ELR (cell line): ENCODE measurements around the gene ABCC4.
"Not testable (repeated sequence)": the region's sequence is repeated elsewhere in the genome, so short reads cannot be mapped to it uniquely, and the experiment has no call there.

Experiments used
- DNase-seq: peaks from one replicate; pipeline ENCODE4 v3.0.0-alpha.2; 2015; ENCODE audit warnings: low read depth

The ABCC4 gene

DNA sequence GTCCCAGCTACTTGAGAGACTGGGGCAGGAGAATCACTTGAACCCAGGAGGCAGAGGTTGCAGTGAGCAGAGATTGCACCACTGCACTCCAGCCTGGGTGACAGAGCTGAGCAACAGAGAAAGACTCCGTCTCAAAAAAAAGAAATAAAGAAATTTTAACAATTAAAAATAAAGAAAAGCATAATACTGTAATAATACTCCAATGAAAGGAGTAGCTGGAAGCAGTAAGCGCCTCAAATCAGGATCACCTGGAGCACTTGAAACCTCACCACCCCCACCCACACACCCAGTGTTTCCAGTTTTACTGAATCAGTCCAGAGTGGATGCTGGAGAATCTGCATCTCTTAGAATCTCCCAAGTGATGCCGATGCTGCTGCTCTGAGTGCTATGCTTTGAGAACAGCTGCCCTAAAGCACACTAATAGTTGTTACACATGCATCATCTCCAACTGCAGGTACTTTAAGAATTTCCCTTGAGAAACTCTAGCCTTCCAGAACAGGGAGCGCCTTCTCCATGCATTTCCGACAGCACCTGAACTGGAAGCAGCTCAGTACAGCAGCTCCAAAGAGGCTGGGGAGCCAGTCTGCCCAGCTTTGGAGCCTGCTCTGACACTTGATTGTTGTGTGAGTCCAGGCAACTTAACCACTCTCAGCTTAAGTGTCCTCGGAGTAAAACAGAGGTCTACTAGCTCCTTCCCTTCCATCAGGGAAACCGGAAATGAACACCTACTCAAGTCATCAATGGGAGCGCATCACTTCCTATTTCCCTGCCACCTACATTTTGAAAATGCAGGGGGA is 2.9 kb downstream of the ABCC4 start:
- DNase-seq: no peak

DNA sequence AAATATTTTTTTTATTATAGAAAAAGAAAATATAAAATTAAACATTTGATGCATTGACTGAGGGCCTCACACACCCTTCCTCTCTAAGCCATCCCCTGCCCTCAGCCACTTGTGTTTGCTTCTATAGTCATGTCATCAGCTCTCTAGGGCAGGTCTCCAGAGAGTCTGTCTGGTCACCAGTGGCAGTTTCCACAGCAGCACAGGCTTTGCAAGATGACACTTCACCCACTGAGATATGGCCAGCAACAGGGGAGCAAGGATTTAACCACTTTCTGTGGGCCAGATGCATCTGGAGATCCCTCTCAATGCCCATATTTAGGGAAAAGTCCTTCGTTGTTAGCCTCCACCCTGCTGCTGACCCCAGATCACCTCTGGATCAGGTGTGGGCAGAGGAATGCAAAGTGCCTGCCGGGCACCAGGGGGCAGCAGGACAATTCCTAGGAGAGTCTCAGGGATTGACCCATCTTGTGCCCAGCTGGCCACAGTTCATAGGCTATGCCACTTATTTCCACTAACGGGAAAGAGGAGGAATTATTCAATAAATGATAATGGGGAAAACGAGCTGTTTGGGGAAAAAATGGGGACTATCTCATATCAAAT is 4.8 kb downstream of the ABCC4 start:
- peak; percentile 56 for DNase-seq

DNA sequence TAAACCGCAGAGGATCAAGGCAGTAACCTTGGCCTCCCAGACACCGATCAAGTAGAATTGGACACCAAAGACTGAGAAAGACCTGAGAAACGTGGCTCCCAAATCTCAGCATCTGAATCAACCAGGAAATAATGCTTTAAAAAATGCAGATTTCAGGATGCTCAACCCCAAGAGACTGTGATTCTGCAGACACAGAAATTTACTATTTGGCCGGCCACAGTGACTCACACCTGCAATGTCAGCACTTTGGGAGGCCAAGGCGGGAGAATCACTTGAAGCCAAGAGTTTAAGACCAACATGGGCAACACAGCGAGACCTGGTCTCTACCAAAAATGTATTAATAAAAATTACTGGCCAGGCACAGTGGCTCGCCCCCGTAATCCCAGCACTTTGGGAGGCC is 6.2 kb downstream of the ABCC4 start:
- no peak for DNase-seq

DNA sequence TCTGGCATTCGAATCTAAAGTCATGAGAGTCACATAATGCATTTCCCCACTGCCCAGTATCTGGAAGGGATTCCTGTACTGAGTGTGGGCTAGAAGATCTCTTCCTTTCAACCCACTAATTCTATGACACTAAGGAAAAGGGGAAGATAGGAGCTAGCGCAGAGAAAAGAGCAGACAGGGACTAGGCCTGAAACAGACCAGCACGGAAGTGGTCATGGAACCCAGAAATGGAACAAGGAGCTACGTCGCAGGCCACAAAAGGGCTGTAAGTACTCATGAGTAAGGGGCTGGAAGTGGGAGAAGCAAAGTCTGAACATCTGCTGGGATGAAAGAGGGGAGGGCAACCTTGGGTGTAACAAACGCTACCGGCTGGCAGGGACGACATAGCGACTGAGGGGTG is 8.6 kb downstream of the ABCC4 start:
- no peak for DNase-seq

DNA sequence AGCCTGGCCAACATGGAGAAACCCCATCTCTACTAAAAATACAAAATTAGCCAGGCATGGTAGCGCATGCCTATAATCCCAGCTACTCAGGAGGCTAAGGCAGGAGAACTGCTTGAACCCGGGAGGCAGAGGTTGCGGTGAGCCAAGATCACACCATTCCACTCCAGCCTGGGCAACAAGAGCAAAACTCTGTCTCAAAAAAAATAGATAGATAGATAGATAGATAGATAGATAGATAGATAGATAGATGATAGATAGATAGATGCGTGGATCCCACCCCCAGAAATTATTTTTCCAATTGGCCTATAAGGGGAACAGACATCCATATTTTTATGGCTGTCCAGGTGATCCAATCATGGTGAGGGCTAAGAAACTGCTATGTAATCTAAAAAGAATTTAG is 11.3 kb downstream of the ABCC4 start:
- DNase-seq: not testable (repeated sequence)

DNA sequence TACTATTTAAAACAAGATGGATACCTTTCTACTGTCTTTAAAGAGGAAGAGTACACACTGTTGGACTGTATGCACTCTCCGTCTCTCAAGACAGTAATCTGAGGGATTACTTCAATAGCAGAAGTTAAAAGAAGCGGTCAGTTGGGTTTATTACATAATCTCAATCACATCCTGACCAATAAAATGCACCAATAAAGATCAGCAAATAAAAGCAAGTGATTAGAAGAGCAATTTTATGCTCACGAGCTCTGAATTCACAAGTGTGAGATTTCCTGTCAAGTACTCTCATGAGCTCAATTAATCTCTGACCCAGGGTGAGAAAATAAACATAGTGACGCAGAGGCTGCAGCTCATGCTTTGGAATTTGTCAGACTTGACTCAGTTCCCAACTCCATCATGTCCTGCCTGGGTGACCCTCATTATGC is 12.2 kb downstream of the ABCC4 start:
- peak; percentile 15 for DNase-seq

DNA sequence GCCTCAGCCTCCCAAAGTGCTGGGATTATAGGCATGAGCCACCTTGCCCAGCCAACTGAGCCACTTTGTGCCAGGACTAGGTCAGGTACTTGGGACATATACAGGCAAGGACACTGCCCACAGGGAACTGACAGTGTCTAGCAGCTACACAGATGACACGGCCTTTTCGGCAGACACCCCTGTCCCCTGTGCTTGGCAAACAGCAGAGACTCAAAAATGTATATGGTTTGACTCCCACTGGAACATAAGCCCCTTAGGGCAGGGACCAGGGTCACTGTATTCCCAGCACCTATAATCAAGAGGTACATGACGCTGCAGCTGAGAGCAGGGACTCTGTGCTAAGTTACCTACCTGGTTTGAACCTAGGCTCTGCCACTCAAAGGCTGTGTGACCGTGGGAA is 16.8 kb downstream of the ABCC4 start:
- no peak for DNase-seq

DNA sequence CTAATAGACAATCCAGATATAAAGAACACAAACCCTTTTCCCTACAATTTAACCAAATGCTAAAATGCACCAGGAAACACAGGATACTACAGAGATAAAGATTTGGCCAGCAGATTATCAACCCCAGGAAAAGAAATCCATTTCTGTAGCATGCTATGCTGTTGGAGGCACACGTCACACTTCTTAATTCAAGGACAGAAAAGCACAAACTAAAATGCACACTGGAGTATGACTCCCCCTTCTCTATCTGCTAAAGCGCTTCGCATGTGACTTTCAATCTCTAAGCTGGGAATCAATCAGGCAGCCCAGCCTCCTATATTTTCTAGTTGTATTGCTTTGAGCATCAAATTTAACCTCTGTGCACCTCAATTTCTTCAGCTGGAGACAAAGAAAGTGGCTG is 22.2 kb downstream of the ABCC4 start:
- no peak for DNase-seq

DNA sequence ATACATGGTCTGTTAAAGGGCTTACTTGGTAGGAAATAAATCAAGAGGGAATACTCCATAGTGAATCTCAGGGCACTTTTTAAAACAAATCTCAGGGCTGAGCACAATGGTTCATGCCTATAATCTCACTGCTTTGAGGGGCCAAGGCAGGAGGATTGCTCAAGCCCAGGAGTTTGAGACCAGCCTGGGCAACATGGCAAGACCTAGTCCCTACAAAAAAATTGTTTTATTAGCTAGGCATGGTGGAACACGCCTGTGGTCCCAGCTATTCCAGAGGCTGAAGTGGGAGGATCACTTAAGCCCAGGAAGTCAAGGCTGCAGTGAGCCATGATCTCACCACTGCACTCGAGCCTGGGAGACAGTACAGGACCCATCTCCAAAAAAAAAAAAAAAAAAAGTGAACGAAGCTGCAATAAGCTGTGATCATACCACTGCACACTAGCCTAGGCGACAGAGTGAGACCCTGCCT is 25.2 kb downstream of the ABCC4 start:
- DNase-seq: no peak

DNA sequence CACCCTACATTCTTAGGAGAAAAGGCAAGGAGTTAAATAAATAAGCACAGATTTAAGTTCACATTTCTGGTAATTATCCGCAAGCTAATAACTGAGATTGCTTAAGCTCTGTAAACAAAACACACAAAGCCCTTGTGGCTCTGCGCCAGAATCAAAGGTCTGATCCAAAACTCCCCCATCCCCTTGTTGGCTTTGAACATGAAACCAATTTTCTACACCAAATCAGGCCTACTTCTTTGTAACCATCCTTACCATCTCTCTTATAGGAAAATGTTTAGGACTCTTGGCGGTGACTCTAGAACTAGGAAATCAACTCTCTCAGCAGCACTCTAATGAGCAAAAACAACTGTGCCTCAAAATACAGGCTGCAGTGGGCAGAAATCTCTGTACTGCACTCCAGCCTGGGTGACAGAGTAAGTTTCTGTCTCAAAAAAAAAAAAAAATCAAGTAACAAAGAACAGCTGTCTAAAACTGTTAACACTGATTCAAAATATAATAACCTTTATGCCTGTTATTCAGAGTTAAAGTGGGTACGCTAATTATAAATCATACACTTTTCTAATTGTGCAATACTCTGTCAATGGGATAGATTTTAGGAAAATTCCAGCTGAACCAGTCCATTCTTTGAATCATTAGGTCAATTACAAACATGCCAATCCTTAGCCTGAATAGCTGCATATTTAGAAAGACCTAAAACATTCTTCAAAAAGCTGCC is 25.8 kb downstream of the ABCC4 start:
- DNase-seq: no peak

DNA sequence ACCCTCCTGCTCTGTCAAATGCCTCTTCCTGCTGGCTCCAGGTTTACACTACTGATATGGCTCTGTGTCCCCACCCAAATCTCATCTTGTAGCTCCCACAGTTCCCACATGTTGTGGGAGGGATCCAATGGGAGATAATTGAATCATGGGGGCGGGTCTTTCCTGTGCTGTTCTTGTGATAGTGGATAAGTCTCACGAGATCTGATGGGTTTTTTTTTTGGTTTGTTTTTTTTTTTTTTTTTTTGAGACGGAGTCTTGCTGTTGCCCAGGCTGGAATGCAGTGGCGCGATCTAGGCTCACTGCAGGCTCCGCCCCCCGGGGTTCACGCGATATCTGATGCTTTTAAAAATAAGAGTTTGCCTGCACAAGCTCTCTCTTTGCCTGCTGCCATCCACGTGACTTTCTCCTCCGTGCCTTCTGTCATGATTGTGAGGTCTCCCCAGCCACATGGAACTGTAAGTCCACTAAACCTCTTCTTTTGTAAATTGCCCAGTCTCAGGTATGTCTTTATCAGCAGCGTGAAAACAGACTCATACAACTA is 27.6 kb downstream of the ABCC4 start:
- not testable (repeated sequence) for DNase-seq

DNA sequence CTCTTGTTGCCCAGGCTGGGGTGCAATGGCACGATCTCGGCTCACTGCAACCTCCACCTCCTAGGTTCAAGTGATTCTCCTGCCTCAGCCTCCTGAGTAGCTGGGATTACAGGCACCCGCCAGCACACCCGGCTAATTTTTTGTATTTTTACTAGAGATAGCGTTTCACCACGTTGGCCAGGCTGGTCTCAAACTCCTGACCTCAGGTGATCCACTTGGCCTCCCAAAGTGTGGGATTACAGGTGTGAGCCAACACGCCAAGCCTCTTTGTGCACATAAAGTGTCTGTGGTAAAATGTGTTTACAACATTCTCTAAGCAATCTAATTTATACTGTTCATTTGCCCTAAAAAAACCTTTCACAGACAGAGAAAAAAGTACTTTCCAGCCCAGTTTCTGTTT is 29.2 kb downstream of the ABCC4 start:
- DNase-seq: not testable (repeated sequence)

DNA sequence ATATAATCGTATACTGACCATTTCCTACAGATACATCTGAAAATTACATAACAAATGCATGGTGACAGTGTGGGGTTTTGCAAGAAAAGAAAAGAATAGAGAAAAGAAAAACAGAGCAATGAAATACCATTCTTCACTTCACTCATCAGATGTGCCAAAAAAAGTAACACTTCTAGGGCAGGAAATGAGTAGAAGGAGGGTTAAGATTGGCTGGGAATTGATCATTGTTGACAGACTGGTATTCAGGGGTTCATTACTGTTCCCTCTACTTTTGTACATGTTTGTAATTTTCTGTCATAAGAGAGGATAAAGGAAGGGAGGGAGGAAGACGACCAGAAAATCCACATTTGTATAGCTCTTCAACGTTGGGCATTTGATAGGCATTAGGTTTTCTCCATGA is 31.5 kb downstream of the ABCC4 start:
- no peak for DNase-seq

DNA sequence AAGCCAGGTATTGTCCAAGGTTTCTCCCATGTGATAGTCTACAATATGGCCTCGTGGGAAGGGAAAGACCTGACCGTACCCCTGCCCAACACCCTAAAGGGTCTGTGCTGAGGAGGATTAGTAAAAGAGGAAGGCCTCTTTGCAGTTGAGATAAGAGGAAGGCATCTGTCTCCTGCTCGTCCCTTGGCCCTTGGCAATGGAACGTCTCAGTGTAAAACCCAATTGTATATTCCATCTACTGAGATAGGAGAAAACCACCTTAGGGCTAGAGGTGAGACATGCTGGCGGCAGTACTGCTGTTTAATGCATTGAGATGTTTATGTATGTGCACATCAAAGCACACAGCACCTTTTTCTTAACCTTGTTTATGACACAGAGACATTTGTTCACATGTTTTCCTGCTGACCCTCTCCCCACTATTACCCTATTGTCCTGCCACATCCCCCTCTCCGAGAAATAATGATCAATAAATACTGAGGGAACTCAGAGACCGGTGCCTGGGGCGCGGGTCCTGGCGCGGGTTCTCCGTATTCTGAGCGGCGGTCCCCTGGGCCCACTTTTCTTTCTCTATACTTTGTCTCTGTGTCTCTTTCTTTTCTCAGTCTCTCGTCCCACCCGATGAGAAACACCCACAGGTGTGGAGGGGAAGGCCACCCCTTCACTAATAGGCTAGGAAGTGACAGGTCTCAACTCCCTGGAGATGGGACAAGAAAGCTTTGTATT is 32.7 kb downstream of the ABCC4 start:
- DNase-seq: not testable (repeated sequence)

DNA sequence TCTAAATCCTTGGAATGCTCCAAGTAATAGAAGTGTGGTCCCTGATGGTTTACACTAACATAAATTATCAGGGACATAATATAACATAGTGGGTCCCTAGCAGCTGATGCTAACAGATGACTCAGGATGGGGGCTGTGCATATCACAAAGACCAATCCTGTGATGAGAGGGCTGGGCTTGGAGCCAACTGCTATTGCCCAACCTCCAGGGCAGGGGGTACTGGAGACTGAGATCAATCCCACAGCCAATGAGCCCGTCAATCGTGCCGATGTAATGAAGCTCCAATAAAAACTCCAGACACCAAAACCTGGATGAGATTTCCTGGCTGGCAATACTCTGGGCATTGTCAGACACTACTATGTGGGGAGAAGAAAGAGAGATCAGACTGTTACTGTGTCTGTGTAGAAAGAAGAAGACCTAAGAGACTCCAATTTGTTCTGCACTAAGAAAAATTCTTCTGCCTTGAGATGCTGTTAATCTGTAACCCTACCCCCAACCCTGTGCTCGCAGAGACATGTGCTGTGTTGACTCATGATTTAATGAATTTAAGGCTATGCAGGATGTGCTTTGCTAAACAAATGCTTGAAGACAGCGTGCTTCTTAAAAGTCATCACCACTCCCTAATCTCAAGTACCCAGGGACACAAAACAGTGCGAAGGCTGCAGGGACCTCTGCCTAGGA is 33.4 kb downstream of the ABCC4 start:
- DNase-seq: peak; percentile 92

DNA sequence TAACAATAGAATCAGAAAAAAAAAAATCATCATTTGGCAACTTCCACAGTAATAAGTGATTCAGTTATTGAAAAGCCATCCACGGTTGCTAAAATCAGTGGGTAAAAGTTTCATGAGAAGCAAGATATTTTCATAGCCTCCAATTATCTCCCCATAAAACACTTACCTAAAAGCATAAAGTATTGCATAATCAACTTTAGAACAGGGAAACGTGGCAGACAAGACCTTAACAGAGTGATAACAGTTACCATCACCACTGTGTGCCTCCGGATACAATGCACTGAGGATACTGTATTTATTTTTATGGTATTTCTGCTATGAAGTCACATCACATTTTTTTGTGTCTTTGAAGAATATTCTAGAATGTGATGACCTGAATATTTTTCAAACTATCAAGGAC is 37.0 kb downstream of the ABCC4 start:
- no peak for DNase-seq

DNA sequence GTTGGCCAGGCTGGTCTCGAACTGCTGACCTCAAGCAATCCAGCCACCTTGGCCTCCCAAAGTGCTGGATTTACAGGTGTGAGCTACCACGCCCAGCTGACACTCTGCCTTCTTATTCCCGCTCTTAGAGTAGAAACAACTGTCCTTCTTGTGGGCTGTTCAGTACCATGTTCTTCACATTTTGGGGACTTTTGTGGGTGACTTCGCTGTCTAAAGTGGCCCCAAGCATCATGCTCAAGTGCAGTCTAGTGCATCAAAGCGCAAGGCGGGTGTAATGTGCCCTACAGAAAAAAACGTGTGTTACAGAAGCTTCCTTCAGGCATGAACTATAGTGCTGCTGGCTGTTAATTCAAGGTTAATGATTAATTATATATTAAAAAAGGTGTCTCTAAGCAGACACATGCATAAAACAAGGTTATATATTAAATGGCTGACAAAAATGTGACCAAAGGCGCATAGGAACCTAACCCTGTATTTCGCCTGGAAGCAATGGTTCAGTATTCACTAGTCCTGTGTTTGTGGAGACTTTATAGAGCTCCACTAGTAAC is 38.3 kb downstream of the ABCC4 start:
- no peak for DNase-seq

DNA sequence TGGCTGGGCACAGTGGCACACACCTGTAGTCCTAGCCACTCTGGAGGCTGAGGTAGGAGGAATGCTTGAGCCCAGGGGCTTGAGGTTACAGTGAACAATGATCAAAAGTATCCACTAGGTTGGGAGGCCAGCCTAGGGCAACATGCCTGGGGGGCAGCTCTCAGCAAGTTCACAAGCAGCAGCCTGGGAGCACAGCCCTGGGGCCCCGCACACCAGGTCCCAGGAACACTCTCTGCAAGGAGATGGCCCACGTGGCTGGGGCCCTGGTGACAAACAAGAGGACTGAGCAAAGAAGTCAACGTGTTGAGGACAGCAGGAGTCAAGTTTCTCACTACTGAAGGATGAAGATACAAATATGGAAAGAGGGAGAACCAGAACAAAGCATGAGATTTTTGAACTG is 39.3 kb downstream of the ABCC4 start:
- no peak for DNase-seq

DNA sequence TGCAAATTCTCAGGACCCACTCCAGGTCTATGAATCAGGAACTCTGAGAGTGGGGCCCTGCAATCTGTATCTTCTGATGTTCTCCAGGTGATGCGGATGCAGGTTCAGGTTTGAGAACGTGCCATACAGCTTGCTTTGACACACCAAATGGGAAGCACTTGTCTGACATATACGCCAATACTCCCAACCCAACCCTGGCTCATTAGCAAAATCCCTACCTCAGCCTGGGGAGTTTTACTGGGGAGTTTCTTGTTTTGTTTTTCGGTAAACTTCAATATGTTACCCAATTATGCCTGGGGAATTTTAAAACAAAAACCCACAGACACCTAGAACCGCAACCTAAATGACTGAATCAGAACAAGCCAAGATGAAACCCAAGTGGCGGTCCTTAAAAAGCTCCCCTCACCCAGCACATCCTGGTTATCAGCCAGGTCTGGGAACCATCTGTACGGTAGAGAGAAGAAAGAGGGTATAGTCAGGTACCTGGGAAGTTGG is 41.2 kb downstream of the ABCC4 start:
- DNase-seq: no peak

DNA sequence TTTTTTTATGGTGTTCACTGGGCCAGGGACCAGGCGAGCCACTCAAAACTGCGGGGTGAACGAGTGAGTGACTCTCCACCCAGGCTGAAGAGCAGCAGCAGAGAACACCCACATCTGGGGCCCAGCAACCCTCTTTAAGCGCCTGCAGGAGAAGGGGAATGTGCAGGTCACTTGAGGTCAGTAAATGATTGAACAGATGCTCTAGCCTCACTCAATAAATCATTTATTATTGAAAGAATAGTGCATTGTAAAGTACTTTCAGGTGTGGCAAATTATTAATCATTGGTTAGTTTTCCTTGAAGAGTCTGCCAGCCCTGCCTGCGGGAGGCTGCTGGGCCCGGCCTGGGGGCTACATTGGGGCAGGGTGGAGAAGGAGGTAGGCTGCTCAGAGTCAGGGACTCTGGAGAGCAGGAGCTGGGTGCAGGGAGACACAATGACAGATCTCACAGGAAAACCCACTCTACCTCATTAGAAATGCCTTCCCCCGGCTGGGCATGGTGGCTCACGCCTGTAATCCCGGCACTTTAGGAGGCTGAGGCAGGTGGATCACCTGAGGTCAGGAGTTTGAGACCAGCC is 42.5 kb downstream of the ABCC4 start:
- no peak for DNase-seq

DNA sequence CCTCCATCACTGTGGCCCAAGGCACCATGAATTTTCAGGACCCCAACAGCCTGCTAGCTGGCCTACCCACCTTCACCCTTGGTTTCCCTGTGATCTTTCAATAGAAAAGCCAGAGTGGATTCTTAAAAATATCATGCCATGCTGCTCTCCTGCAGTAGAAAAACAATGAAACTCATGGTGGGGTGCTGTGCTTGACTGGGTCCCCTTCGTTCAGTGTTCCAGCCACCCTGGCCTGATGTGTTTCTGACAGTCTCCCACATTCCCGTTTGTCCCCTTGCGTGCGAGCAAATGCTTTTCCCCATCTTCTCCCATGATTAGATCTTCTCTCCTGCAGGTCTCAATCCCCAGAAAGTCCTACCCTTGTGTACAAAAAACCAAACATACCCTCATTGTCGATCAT is 43.2 kb downstream of the ABCC4 start:
- DNase-seq: no peak
